H1 (cell line): ENCODE measurements around the gene EIF4E.

Source experiments
- BACH1 ChIP-seq: IDR thresholded peaks from 2 replicates; pipeline ENCODE4 v1.6.1; 2012; ENCODE audit warnings: low read length, improper control_type of control experiment
- CREB1 ChIP-seq: IDR thresholded peaks from 2 replicates; pipeline ENCODE4 v1.6.1; 2012; ENCODE audit warnings: inconsistent platforms
- EZH2 ChIP-seq: fragments of 200-600 bp; sonication (generic); IDR thresholded peaks from 2 replicates; pipeline ENCODE4 v1.7.1; 2012; ENCODE audit warnings: low read depth, mild to moderate bottlenecking, moderate library complexity, low read length, inconsistent platforms; ENCODE audit not compliant: severe bottlenecking
- PHF8 ChIP-seq: fragments of 200-600 bp; sonication (generic); conservative IDR thresholded peaks from 2 replicates; pipeline ENCODE4 v1.7.1; 2012; ENCODE audit warnings: low read depth, mild to moderate bottlenecking, inconsistent platforms, low read length, moderate library complexity
- POLR2A ChIP-seq, 2 experiments: IDR thresholded peaks; 1 replicate in 1 of 2; 2 replicates in 1 of 2; pipeline ENCODE4 v1.6.1; 2011; ENCODE audit warnings: low read depth in 2 of 2, low read length in 2 of 2, mild to moderate bottlenecking in 2 of 2; ENCODE audit errors: control extremely low read depth in 1 of 2
- SUZ12 ChIP-seq: fragments of 200-600 bp; sonication (generic); IDR thresholded peaks from 2 replicates; pipeline ENCODE4 v1.6.1; 2012; ENCODE audit warnings: mild to moderate bottlenecking, inconsistent platforms, low read length, moderate library complexity, mixed read lengths

- TF ChIP-seq BACH1, result no peak
- no peak for TF ChIP-seq PHF8
- no peak for TF ChIP-seq POLR2A (IDR thresholded peaks at IDR 0.05; ENCODE audit: control extremely low read depth in 1 of 2, low read depth in 2 of 2, low read length in 2 of 2)
- no peak for TF ChIP-seq CREB1
- TF ChIP-seq EZH2, result no peak
- no peak for TF ChIP-seq SUZ12
These were observed 77.1 kb downstream of the EIF4E start for GRCh38 chr4:98851806-98852205.
